A673 (cell line): ENCODE measurements around the gene C1orf167. TPM values are rescaled to one million over a fixed set of nuclear protein-coding genes. Genes with fewer than 3 reads are reported as not detected.

Experiments
- BruUV-seq: library from RNA; stranded (reverse); fragments of 400-500 nt; replicated peaks from 2 replicates; lab custom pipeline; 2021; lab: Mats Ljungman, UMichigan
- CTCF ChIA-PET: fragments of 300-600 bp; sonication (Branson Sonifier 250); formaldehyde crosslinking; loops from one replicate; lab custom pipeline; 2022; ENCODE audit warnings: antibody characterized with exemption; lab: Charles Lee
- POLR2A ChIA-PET: fragments of 300-600 bp; sonication (Branson Sonifier 250); formaldehyde crosslinking; loops from one replicate; lab custom pipeline; 2022; ENCODE audit warnings: antibody characterized with exemption; ENCODE audit not compliant: low non-redundant PET; lab: Charles Lee
- DNase-seq: peaks from one replicate; pipeline ENCODE4 v3.0.0-alpha.2; 2015; ENCODE audit warnings: low spot score
- H3K27ac ChIP-seq: fragments of 200-600 bp; sonication (generic); 2 replicates; pipeline ENCODE4 v1.5.1; 2016; ENCODE audit warnings: mixed run types, low read depth, mild to moderate bottlenecking, mixed read lengths, antibody characterized with exemption, low read length; ENCODE audit not compliant: poor library complexity, severe bottlenecking
- H3K27me3 ChIP-seq: fragments of 200-600 bp; sonication (generic); replicated peaks from 2 replicates; pipeline ENCODE4 v1.6.1; 2017; ENCODE audit warnings: mixed run types, low read depth, mild to moderate bottlenecking, mixed read lengths, antibody characterized with exemption, low read length; ENCODE audit not compliant: insufficient read depth, poor library complexity
- H3K36me3 ChIP-seq: fragments of 200-600 bp; sonication (generic); 2 replicates; pipeline ENCODE4 v1.6.1; 2016; ENCODE audit warnings: mixed run types, mild to moderate bottlenecking, mixed read lengths, antibody characterized with exemption, low read length; ENCODE audit not compliant: insufficient read depth, poor library complexity, severe bottlenecking
- H3K4me1 ChIP-seq: fragments of 200-600 bp; sonication (generic); 2 replicates; pipeline ENCODE4 v1.6.1; 2017; ENCODE audit warnings: mixed run types, mild to moderate bottlenecking, mixed read lengths, antibody characterized with exemption, low read length; ENCODE audit not compliant: insufficient read depth, poor library complexity, severe bottlenecking
- H3K4me3 ChIP-seq: fragments of 200-600 bp; sonication (generic); 2 replicates; pipeline ENCODE4 v1.5.1; 2016; ENCODE audit warnings: low read depth, mixed run types, mild to moderate bottlenecking, mixed read lengths, low read length; ENCODE audit not compliant: poor library complexity, severe bottlenecking
- H3K9me3 ChIP-seq: fragments of 200-600 bp; sonication (generic); 2 replicates; pipeline ENCODE4 v1.6.1; 2016; ENCODE audit warnings: mixed run types, low read depth, mild to moderate bottlenecking, mixed read lengths, antibody characterized with exemption, low read length; ENCODE audit not compliant: poor library complexity, severe bottlenecking
- CTCF ChIP-seq: fragments of 300-800, 200-600 bp; sonication (generic); conservative IDR thresholded peaks from 2 replicates; pipeline ENCODE4 v1.5.1; 2017; ENCODE audit warnings: low read depth, mild to moderate bottlenecking, antibody characterized with exemption, low read length, moderate library complexity, mixed read lengths
- EZH2 ChIP-seq: fragments of 200-600 bp; sonication (generic); IDR thresholded peaks from 2 replicates; pipeline ENCODE4 v1.6.1; 2017; ENCODE audit warnings: borderline replicate concordance, low read depth, mild to moderate bottlenecking, mixed read lengths, antibody characterized with exemption, low read length; ENCODE audit not compliant: poor library complexity, severe bottlenecking
- intact Hi-C: fragments of 100-400 bp; cut with micrococcal nuclease; formaldehyde crosslinking; loops from one replicate; pipeline ENCODE4 v1.10.0; 2022; ENCODE audit not compliant: unreplicated experiment
- total RNA-seq: library from RNA; stranded (reverse); gene quantifications from 2 replicates; pipeline ENCODE4 v1.2.3, GENCODE V29; 2021

Gene C1orf167
- total RNA-seq, 1 experiment from 2014 or later: not detected

- Histone ChIP-seq H3K27me3 (no peaks in the 10 kb centered on the region), H3K27ac (no peak overlapping the region), H3K4me3 (no peak overlapping the region), H3K9me3 (no peaks in the 10 kb centered on the region), H3K36me3 (no peaks in the 10 kb centered on the region), H3K4me1 (no peaks in the 10 kb centered on the region)
- intact Hi-C loops: no loop called here
- BruUV-seq: no TSS peak
- POLR2A ChIA-PET: no interaction called here
- TF ChIP-seq CTCF (no peak), EZH2 (no peak)
- no peak for DNase-seq
- CTCF ChIA-PET: interaction anchor here (0.7 to 1.7 kb wide), 2 partner anchors 56 to 949 kb away, joined by 4 to 13 read pairs; partner anchors contain the start of gene FBXO6
Measured at GRCh38 chr1:11720525-11720924, 41.5 kb upstream of the C1orf167 start.

GRCh38 chr1:11721311-11721710 is 40.7 kb upstream of the C1orf167 start:
- TF ChIP-seq CTCF: no peak
- TF ChIP-seq EZH2: no peak
- POLR2A ChIA-PET: no interaction called here
- Histone ChIP-seq H3K9me3 (no peaks in the 10 kb centered on the region), H3K4me1 (no peaks in the 10 kb centered on the region), H3K27ac (no peak overlapping the region), H3K27me3 (no peaks in the 10 kb centered on the region), H3K4me3 (no peak overlapping the region), H3K36me3 (no peaks in the 10 kb centered on the region)
- no TSS peak for BruUV-seq
- no peak for DNase-seq
- CTCF ChIA-PET: interaction anchor here (0.7 kb wide), 1 partner anchor 14 kb away, joined by 4 read pairs; the partner anchor contains the start of gene AGTRAP
- intact Hi-C loops: no loop called here

- Histone ChIP-seq H3K4me3 (no peak overlapping the region), H3K36me3 (no peaks in the 10 kb centered on the region), H3K9me3 (no peaks in the 10 kb centered on the region), H3K4me1 (no peaks in the 10 kb centered on the region), H3K27me3 (no peaks in the 10 kb centered on the region), H3K27ac (no peak overlapping the region)
- CTCF ChIA-PET: interaction anchor here (0.6 kb wide), 1 partner anchor 15 kb away, joined by 3 read pairs; no protein-coding TSS in a partner anchor
- POLR2A ChIA-PET: no interaction called here
- TF ChIP-seq CTCF: no peak
- no peak for TF ChIP-seq EZH2
- BruUV-seq: no TSS peak
- intact Hi-C loops: no loop called here
- DNase-seq: no peak
Measured at GRCh38 chr1:11722538-11722937, 39.5 kb upstream of the C1orf167 start.
